ENCODE results near the gene MEGF11.
"Not testable (repeated sequence)": the region's sequence is repeated elsewhere in the genome, so short reads cannot be mapped to it uniquely, and the experiment has no call there.

MEGF11 gene

DNA sequence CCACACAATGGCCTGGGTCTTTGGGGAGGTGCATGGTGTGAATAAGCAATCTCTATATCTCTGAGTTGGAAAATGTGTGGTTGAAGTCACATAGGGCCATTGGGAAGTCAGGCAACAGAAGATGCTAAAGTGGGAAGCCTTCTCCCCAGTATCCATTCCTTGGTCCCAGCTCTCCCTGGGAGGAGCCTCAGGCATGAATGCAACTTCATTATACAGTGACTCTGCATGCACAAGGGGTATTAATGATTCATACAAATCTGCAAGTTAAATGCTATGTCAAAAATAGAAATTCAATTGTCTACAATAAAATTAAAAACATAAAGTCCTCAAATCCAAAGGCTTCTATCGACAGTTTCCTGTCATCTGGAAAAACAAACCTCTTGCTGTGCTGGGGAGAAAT lies 275.4 kb downstream of the MEGF11 start:
- H3K79me2 ChIP-seq (ENCODE audit: insufficient read depth, low read length): no peaks in the 10 kb centered on the region
- no peaks in the 10 kb centered on the region for H3K9me2 ChIP-seq (replicated peaks; ENCODE audit: low read depth, low read length)
- no peak overlapping the region for H3K9ac ChIP-seq (ENCODE audit: low read depth, low read length, poor library complexity, severe bottlenecking)
- no peaks in the 10 kb centered on the region for H3K27me3 ChIP-seq (ENCODE audit: insufficient read depth, low read length, poor library complexity, severe bottlenecking)
- H3K9me3 ChIP-seq (ENCODE audit: insufficient read depth, low read depth, low read length): no peaks in the 10 kb centered on the region
- H3K36me3 ChIP-seq (ENCODE audit: insufficient read depth, low read length): no peaks in the 10 kb centered on the region
- TF ChIP-seq EZH2phosphoT487 (IDR thresholded peaks at IDR 0.05; ENCODE audit: borderline replicate concordance): no peak
- TF ChIP-seq CTCF (conservative IDR thresholded peaks at IDR 0.05; ENCODE audit: low read length): no peak
- H3K4me3 ChIP-seq (ENCODE audit: low read length, poor library complexity, severe bottlenecking): no peak overlapping the region
- no peak overlapping the region for H2AFZ ChIP-seq (ENCODE audit: low read length)
- no peak overlapping the region for H3K4me2 ChIP-seq (ENCODE audit: low read depth, low read length, poor library complexity, severe bottlenecking)
- H3F3A ChIP-seq (ENCODE audit: low read depth): no peaks in the 10 kb centered on the region
- H4K20me1 ChIP-seq (ENCODE audit: insufficient read depth, low read length, poor library complexity, severe bottlenecking): no peaks in the 10 kb centered on the region
- H3K4me1 ChIP-seq (ENCODE audit: insufficient read depth, low read length, poor library complexity, severe bottlenecking): no peaks in the 10 kb centered on the region

DNA sequence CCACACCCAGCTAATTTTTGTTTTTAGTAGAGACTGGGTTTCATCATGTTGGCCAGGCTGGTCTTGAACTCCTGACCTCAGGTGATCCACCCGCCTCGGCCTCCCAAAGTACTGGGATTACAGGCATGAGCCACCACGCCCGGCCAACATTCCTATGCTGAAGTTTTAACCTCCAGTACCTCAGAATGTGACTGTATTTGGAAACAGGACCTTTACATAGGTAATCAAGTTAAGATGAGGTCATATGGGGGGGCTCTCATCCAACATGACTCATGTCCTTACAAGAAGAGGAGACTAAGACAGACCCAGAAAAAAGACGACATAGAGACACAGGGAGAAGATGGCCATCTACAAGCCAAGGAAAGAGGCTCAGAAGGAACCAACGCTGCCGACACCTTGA lies 277.4 kb downstream of the MEGF11 start:
- H2AFZ ChIP-seq (ENCODE audit: low read length); H3K36me3 ChIP-seq (ENCODE audit: insufficient read depth, low read length); H4K20me1 ChIP-seq (ENCODE audit: insufficient read depth, low read length, poor library complexity, severe bottlenecking); H3K4me2 ChIP-seq (ENCODE audit: low read depth, low read length, poor library complexity, severe bottlenecking); H3K27me3 ChIP-seq (ENCODE audit: insufficient read depth, low read length, poor library complexity, severe bottlenecking); H3K79me2 ChIP-seq (ENCODE audit: insufficient read depth, low read length); H3K4me3 ChIP-seq (ENCODE audit: low read length, poor library complexity, severe bottlenecking); H3K4me1 ChIP-seq (ENCODE audit: insufficient read depth, low read length, poor library complexity, severe bottlenecking); H3F3A ChIP-seq (ENCODE audit: low read depth); H3K9me2 ChIP-seq (replicated peaks; ENCODE audit: low read depth, low read length); H3K9me3 ChIP-seq (ENCODE audit: insufficient read depth, low read depth, low read length); H3K9ac ChIP-seq (ENCODE audit: low read depth, low read length, poor library complexity, severe bottlenecking): not testable (repeated sequence)

GRCh38 chr15:65971741-65971995 lies 281.9 kb downstream of the MEGF11 start:
- H3K4me3 ChIP-seq (ENCODE audit: low read length, poor library complexity, severe bottlenecking): no peak overlapping the region
- no peaks in the 10 kb centered on the region for H3F3A ChIP-seq (ENCODE audit: low read depth)
- H3K4me1 ChIP-seq (ENCODE audit: insufficient read depth, low read length, poor library complexity, severe bottlenecking): no peaks in the 10 kb centered on the region
- no peaks in the 10 kb centered on the region for H3K79me2 ChIP-seq (ENCODE audit: insufficient read depth, low read length)
- no peak for TF ChIP-seq EZH2phosphoT487 (IDR thresholded peaks at IDR 0.05; ENCODE audit: borderline replicate concordance)
- no peak for TF ChIP-seq CTCF (conservative IDR thresholded peaks at IDR 0.05; ENCODE audit: low read length)
- no peak overlapping the region for H3K9ac ChIP-seq (ENCODE audit: low read depth, low read length, poor library complexity, severe bottlenecking)
- no peaks in the 10 kb centered on the region for H3K9me3 ChIP-seq (ENCODE audit: insufficient read depth, low read depth, low read length)
- H2AFZ ChIP-seq (ENCODE audit: low read length): no peak overlapping the region
- H3K36me3 ChIP-seq (ENCODE audit: insufficient read depth, low read length): no peaks in the 10 kb centered on the region
- no peaks in the 10 kb centered on the region for H3K9me2 ChIP-seq (replicated peaks; ENCODE audit: low read depth, low read length)
- no peaks in the 10 kb centered on the region for H3K27me3 ChIP-seq (ENCODE audit: insufficient read depth, low read length, poor library complexity, severe bottlenecking)
- no peak overlapping the region for H3K4me2 ChIP-seq (ENCODE audit: low read depth, low read length, poor library complexity, severe bottlenecking)
- H4K20me1 ChIP-seq (ENCODE audit: insufficient read depth, low read length, poor library complexity, severe bottlenecking): no peaks in the 10 kb centered on the region

DNA sequence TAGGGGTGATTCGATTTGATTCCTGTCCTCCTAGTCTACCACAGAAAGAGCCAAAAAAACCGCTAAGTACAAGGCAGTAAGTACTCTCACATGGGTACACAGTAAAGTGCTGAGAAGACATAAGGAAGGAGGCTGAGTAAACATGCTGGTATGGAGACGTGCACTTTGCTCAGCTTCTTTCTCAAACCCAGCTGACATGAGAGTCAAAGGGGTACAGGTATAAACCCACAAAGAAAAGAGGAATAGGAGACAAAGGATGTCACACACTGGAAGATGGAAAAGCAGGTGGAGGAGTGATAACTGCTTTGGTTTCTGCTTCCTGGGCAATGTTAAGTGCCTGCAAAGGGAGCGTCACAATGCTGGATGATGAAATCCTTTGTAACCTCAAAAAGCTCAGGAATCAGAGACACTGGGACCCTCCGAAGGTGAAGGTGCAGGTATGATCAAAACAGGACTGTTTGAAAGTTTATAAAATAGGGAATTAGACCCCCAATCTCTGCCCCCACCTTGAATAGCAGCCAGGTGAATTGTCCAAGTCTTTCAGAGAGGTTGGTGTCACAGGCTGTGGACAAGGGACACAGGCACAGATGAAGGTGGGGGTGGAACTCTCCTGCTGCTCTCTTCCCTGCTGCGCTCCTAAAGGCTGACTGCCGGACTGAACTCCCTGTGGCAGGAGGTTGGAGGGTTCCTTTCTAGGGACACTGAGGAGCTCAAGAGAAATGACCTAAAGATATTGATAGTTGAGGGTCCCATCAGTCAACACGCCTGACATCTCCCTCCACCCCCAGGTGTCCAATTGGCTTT lies 282.4 kb downstream of the MEGF11 start:
- H3K9me3 ChIP-seq (ENCODE audit: insufficient read depth, low read depth, low read length): no peaks in the 10 kb centered on the region

More for the DNA sequence above, 282.4 kb downstream of the MEGF11 start:
- no peaks in the 10 kb centered on the region for H3K79me2 ChIP-seq (ENCODE audit: insufficient read depth, low read length)
- H3K27me3 ChIP-seq (ENCODE audit: insufficient read depth, low read length, poor library complexity, severe bottlenecking): no peaks in the 10 kb centered on the region
- no peak overlapping the region for H3K9ac ChIP-seq (ENCODE audit: low read depth, low read length, poor library complexity, severe bottlenecking)
- TF ChIP-seq EZH2phosphoT487 (IDR thresholded peaks at IDR 0.05; ENCODE audit: borderline replicate concordance): no peak
- no peak for TF ChIP-seq CTCF (conservative IDR thresholded peaks at IDR 0.05; ENCODE audit: low read length)
- no peaks in the 10 kb centered on the region for H3K36me3 ChIP-seq (ENCODE audit: insufficient read depth, low read length)
- H4K20me1 ChIP-seq (ENCODE audit: insufficient read depth, low read length, poor library complexity, severe bottlenecking): no peaks in the 10 kb centered on the region
- no peaks in the 10 kb centered on the region for H3F3A ChIP-seq (ENCODE audit: low read depth)
- H3K4me3 ChIP-seq (ENCODE audit: low read length, poor library complexity, severe bottlenecking): no peak overlapping the region
- H3K9me2 ChIP-seq (replicated peaks; ENCODE audit: low read depth, low read length): no peaks in the 10 kb centered on the region
- no peak overlapping the region for H3K4me2 ChIP-seq (ENCODE audit: low read depth, low read length, poor library complexity, severe bottlenecking)
- H3K4me1 ChIP-seq (ENCODE audit: insufficient read depth, low read length, poor library complexity, severe bottlenecking): no peaks in the 10 kb centered on the region
- no peak overlapping the region for H2AFZ ChIP-seq (ENCODE audit: low read length)
